ENCODE results near the gene ZNF750. TPM values are rescaled to one million over a fixed set of nuclear protein-coding genes. Genes with fewer than 3 reads are reported as not detected.

The ZNF750 gene
- total and polyA plus RNA-seq, 3 donors from 2014 or later: 0.21 to 0.63 (median 0.50) TPM

DNA sequence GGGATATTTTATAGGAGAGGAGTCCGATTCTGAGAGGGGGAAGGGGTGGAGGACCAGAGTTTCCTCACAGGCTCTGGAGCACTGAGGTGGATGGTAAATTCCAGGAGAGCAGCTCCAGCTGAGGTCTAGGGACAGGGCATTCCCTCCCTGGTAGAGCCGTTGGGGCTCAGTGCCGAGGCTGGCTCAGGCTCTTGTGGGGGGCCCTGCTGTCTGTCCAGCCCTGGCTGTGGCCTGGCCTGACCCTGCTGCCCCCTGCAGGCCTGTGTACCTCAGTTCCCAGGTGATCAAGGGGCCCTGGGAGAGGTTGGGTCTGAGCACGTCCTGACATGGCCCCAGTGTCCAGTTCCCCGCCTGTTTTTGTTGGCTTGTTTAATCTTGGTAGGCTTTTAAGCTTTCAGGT lies 16.8 kb downstream of the ZNF750 start:
- TF ChIP-seq POLR2A (IDR thresholded peaks at IDR 0.05): no peak
- TF ChIP-seq, protein P1, sequence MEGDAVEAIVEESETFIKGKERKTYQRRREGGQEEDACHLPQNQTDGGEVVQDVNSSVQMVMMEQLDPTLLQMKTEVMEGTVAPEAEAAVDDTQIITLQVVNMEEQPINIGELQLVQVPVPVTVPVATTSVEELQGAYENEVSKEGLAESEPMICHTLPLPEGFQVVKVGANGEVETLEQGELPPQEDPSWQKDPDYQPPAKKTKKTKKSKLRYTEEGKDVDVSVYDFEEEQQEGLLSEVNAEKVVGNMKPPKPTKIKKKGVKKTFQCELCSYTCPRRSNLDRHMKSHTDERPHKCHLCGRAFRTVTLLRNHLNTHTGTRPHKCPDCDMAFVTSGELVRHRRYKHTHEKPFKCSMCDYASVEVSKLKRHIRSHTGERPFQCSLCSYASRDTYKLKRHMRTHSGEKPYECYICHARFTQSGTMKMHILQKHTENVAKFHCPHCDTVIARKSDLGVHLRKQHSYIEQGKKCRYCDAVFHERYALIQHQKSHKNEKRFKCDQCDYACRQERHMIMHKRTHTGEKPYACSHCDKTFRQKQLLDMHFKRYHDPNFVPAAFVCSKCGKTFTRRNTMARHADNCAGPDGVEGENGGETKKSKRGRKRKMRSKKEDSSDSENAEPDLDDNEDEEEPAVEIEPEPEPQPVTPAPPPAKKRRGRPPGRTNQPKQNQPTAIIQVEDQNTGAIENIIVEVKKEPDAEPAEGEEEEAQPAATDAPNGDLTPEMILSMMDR (IDR thresholded peaks at IDR 0.05): no peak
- no peak for DNase-seq
- Histone ChIP-seq H3K4me3 (no peak overlapping the region), H3K4me1 (no peaks in the 10 kb centered on the region), H3K27ac (no peak overlapping the region), H3K27me3 (no peaks in the 10 kb centered on the region), H3K36me3 (ENCODE audit: low read depth, missing control alignments) (no peaks in the 10 kb centered on the region), H3K9me3 (no peaks in the 10 kb centered on the region)
- 84 to 89% methylated on average over 3 to 5 of the region's 5 CpGs for WGBS, 2 donors
- intact Hi-C loops (cut with DNase I; ENCODE audit: low total_unique reads): no loop called here

DNA sequence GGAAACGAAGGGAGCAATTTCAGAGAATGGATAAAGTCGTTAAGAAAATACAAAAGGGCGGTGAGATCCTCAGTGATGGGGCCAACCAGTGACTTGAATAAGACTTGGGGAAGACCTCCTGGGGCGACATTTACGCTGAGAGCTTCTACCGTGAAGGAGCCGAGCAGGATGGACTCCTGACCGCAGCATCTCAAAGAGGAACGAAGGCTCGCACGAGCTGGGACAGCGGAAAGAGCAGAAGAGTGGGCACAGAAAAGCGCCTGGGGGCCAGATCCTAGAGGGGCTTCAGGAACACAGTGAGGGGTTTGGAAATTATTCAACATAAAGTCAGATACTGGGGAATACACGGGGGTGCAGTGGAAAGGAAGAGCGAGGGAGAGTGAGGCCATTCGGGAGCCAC lies 17.5 kb downstream of the ZNF750 start:
- Histone ChIP-seq H3K9me3 (no peaks in the 10 kb centered on the region), H3K27ac (no peak overlapping the region), H3K27me3 (no peaks in the 10 kb centered on the region), H3K4me3 (no peak overlapping the region), H3K4me1 (no peaks in the 10 kb centered on the region), H3K36me3 (ENCODE audit: low read depth, missing control alignments) (no peaks in the 10 kb centered on the region)
- no peak for DNase-seq
- intact Hi-C loops (cut with DNase I; ENCODE audit: low total_unique reads): no loop called here
- TF ChIP-seq, protein P1 (IDR thresholded peaks at IDR 0.05): no peak
- no peak for TF ChIP-seq POLR2A (IDR thresholded peaks at IDR 0.05)
- whole genome bisulfite sequencing, 2 donors: 91 to 92% methylated on average over 16 of the region's 16 CpGs

DNA sequence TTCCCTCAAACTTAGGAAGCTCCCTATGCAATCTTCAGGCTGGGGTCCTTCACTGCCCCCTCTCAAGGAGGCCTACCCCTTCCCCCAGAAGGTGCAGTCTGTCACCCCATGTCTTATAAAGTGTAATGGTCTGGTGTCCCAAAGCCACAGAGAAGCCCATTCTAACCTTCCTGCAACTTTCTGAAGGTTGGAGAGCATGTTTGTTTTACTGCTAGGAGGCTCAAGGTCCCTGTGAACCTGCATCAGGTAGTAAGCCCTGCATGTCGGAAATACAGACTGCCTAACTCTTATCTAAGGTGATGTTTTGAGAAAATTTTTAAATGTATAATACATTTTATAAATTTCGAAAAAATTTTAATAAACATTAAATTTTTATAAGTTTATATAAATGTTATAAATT lies 18.3 kb downstream of the ZNF750 start:
- H3K4me1 ChIP-seq: no peaks in the 10 kb centered on the region
- H3K36me3 ChIP-seq (ENCODE audit: low read depth, missing control alignments): no peaks in the 10 kb centered on the region
- intact Hi-C loops (cut with DNase I; ENCODE audit: low total_unique reads): no loop called here
- WGBS, 2 donors: 96 to 97% methylated on average over 2 of the region's 2 CpGs
- no peak overlapping the region for H3K27ac ChIP-seq
- H3K27me3 ChIP-seq: no peaks in the 10 kb centered on the region
- no peaks in the 10 kb centered on the region for H3K9me3 ChIP-seq
- DNase-seq: no peak
- TF ChIP-seq, protein P1 (IDR thresholded peaks at IDR 0.05): no peak
- TF ChIP-seq POLR2A (IDR thresholded peaks at IDR 0.05): no peak
- no peak overlapping the region for H3K4me3 ChIP-seq

DNA sequence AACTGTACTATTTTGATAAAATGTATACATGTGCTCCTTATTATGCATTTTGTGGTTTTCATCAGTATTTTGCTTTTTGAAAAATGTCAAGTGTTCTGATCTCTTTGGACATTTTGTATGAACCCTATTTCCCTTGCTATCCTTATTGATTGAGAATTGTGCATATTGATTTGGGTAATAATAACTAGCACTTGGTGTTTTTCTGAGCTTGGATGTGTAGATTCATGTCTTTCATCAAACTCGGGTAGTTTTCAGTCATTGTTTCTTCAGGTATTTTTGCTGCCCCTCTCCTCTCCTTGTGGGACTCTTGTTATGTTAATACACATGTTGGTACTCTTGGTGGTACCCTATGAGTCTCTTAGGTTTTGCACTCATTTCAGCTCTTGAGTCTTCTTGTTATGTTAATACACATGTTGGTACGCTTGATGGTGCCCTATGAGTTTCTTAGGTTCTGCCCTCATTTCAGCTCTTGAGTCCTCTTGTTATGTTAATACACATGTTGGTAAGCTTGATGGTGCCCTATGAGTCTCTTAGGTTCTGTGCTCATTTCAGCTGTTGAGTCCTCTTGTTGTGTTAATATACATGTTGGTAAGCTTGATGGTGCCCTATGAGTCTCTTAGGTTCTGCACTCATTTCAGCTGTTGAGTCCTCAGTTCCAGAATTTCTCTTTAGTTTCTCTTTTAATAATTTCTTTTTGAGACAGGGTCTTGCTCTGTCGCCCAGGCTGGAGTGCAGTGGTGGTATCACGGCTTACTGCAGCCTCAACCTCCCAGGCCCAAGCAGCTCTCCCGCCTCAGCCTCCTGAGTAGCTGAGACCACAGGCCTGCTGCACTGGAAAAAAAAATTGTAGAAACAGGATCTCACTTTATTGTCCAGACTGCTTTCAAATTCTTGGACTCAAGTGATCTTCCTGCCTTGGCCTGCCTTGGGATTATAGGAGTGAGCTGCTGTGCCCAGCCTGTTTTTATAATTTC lies 19.3 kb downstream of the ZNF750 start:
- intact Hi-C loops (cut with DNase I; ENCODE audit: low total_unique reads): no loop called here
- no peaks in the 10 kb centered on the region for H3K36me3 ChIP-seq (ENCODE audit: low read depth, missing control alignments)
- H3K4me3 ChIP-seq: no peak overlapping the region
- no peaks in the 10 kb centered on the region for H3K4me1 ChIP-seq
- H3K27ac ChIP-seq: no peak overlapping the region
- H3K9me3 ChIP-seq: no peaks in the 10 kb centered on the region
- H3K27me3 ChIP-seq: no peaks in the 10 kb centered on the region
- WGBS, 2 donors: 94 to 98% methylated on average over 2 to 5 of the region's 5 CpGs
- no peak for DNase-seq
- TF ChIP-seq POLR2A (IDR thresholded peaks at IDR 0.05): no peak
- TF ChIP-seq, protein P1 (IDR thresholded peaks at IDR 0.05): no peak
